ENCODE results near the gene RBP2. TPM values are rescaled to one million over a fixed set of nuclear protein-coding genes. Genes with fewer than 3 reads are reported as not detected.

Gene RBP2
- polyA plus RNA-seq, 2 of the 4 experiments (the other 2 are of a cell fraction): not detected

DNA sequence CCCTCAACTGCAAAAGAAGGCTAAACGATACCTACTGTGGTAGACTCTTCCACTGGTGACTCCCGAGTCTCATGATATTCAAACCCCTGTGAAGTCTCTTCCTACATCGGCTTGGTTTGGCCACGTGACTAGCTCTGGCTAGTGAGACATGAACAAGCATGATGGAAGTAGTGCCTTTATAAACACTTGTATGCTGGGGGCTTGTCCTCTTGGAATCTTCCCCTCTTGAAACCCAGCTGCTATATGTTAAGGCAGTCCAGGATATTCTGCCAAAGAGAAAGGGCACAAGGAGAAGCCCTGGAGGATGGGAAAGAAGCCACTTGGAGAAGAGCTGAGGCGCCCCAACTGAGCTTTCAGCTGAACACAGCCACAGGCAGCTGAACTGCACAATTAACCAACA is 46.9 kb upstream of the RBP2 start:
- no peak overlapping the region for H3K27ac ChIP-seq
- no peak for DNase-seq (ENCODE audit: low read depth in 1 of 2, low spot score in 1 of 2)
- TF ChIP-seq, protein P1, sequence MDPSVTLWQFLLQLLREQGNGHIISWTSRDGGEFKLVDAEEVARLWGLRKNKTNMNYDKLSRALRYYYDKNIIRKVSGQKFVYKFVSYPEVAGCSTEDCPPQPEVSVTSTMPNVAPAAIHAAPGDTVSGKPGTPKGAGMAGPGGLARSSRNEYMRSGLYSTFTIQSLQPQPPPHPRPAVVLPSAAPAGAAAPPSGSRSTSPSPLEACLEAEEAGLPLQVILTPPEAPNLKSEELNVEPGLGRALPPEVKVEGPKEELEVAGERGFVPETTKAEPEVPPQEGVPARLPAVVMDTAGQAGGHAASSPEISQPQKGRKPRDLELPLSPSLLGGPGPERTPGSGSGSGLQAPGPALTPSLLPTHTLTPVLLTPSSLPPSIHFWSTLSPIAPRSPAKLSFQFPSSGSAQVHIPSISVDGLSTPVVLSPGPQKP (IDR thresholded peaks at IDR 0.05; ENCODE audit: low read depth, low read length): no peak
- TF ChIP-seq GATA3 (IDR thresholded peaks at IDR 0.05; ENCODE audit: borderline replicate concordance): no peak
- no peak for TF ChIP-seq NPAS2 (CRISPR knock-in tag; IDR thresholded peaks at IDR 0.05; ENCODE audit: borderline replicate concordance)
- TF ChIP-seq MAZ (IDR thresholded peaks at IDR 0.05; ENCODE audit: borderline replicate concordance, low read depth, low read length): no peak
- no peak for TF ChIP-seq POLR2A (IDR thresholded peaks at IDR 0.05; ENCODE audit: low read length)
- TF ChIP-seq, protein P2, sequence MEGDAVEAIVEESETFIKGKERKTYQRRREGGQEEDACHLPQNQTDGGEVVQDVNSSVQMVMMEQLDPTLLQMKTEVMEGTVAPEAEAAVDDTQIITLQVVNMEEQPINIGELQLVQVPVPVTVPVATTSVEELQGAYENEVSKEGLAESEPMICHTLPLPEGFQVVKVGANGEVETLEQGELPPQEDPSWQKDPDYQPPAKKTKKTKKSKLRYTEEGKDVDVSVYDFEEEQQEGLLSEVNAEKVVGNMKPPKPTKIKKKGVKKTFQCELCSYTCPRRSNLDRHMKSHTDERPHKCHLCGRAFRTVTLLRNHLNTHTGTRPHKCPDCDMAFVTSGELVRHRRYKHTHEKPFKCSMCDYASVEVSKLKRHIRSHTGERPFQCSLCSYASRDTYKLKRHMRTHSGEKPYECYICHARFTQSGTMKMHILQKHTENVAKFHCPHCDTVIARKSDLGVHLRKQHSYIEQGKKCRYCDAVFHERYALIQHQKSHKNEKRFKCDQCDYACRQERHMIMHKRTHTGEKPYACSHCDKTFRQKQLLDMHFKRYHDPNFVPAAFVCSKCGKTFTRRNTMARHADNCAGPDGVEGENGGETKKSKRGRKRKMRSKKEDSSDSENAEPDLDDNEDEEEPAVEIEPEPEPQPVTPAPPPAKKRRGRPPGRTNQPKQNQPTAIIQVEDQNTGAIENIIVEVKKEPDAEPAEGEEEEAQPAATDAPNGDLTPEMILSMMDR (IDR thresholded peaks at IDR 0.05): no peak
- TF ChIP-seq POLR2AphosphoS2 (conservative IDR thresholded peaks at IDR 0.05; ENCODE audit: low read length): no peak
- no peak for TF ChIP-seq HEYL (CRISPR knock-in tag; IDR thresholded peaks at IDR 0.05)
- TF ChIP-seq ZFP36 (IDR thresholded peaks at IDR 0.05; ENCODE audit: borderline replicate concordance, partially characterized antibody): no peak
- TF ChIP-seq FOSL2 (IDR thresholded peaks at IDR 0.05): no peak
- TF ChIP-seq FOSL2 (CRISPR knock-in tag; IDR thresholded peaks at IDR 0.05): no peak
- TF ChIP-seq HOXB5 (CRISPR knock-in tag; IDR thresholded peaks at IDR 0.05): no peak
- TF ChIP-seq FOSB (CRISPR knock-in tag; IDR thresholded peaks at IDR 0.05): no peak
- TF ChIP-seq RARB (CRISPR knock-in tag; IDR thresholded peaks at IDR 0.05): no peak
- TF ChIP-seq EHF (CRISPR knock-in tag; IDR thresholded peaks at IDR 0.05): no peak
- H3K4me3 ChIP-seq: no peak overlapping the region
- no peak for ATAC-seq
- WGBS (ENCODE audit: missing lambda C conversion rate): 34% methylated on average over 5 of the region's 5 CpGs
- FAIRE-seq: no peak
- no peak overlapping the region for H3K4me2 ChIP-seq
- H3K4me1 ChIP-seq: no peaks in the 10 kb centered on the region
- ChIA-PET POLR2A (no interaction called here), CTCF (interaction anchor here (1.0 kb wide), 1 partner anchor 19 kb away, joined by 3 read pairs; no protein-coding TSS in a partner anchor)
- no peaks in the 10 kb centered on the region for H3K9me3 ChIP-seq

DNA sequence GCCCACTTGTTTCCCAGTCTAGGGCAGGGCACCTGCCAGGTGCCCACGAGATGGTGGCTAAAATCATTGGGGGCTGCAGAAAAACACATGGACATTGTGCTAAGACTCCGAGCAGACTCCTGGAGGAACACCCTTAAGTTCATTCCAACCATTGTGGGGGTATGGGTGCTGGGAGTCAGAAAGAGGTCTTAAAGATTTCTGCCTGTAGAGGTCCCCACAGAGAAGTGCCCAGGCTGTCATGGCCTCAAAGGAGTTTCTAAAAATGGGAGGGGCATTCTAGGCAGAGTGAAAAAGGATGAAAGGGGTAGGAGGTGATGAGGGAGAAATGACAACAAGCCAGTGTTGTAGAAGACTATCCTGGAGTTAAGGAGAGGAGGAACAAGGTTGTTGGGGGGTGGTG is 46.1 kb upstream of the RBP2 start:
- Histone ChIP-seq H3K4me1 (no peaks in the 10 kb centered on the region), H3K27ac (no peak overlapping the region), H3K4me2 (no peak overlapping the region), H3K9me3 (no peaks in the 10 kb centered on the region), H3K4me3 (no peak overlapping the region)
- no peak for DNase-seq (ENCODE audit: low read depth in 1 of 2, low spot score in 1 of 2)
- FAIRE-seq: no peak
- TF ChIP-seq NPAS2 (CRISPR knock-in tag; IDR thresholded peaks at IDR 0.05; ENCODE audit: borderline replicate concordance) (no peak), FOSL2 (IDR thresholded peaks at IDR 0.05) (no peak), FOSL2 (CRISPR knock-in tag; IDR thresholded peaks at IDR 0.05) (no peak), PHF8 (IDR thresholded peaks at IDR 0.05; ENCODE audit: borderline replicate concordance, low read depth) (no peak), FOSB (CRISPR knock-in tag; IDR thresholded peaks at IDR 0.05) (no peak), CHD4 (IDR thresholded peaks at IDR 0.05; ENCODE audit: borderline replicate concordance) (no peak), KDM5A (IDR thresholded peaks at IDR 0.05) (no peak), NFE2L2 (conservative IDR thresholded peaks at IDR 0.05; ENCODE audit: low read length) (no peak), SREBF2 (IDR thresholded peaks at IDR 0.05) (no peak), TFCP2L1 (CRISPR knock-in tag; IDR thresholded peaks at IDR 0.05) (no peak)
- TF ChIP-seq, protein P2 (IDR thresholded peaks at IDR 0.05): no peak
- TF ChIP-seq, protein P3, sequence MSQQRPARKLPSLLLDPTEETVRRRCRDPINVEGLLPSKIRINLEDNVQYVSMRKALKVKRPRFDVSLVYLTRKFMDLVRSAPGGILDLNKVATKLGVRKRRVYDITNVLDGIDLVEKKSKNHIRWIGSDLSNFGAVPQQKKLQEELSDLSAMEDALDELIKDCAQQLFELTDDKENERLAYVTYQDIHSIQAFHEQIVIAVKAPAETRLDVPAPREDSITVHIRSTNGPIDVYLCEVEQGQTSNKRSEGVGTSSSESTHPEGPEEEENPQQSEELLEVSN (IDR thresholded peaks at IDR 0.05; ENCODE audit: borderline replicate concordance, low read depth): no peak
- 0% methylated on average over 2 of the region's 2 CpGs for WGBS (ENCODE audit: missing lambda C conversion rate)
- CTCF ChIA-PET: no interaction called here
- no peak for ATAC-seq
- POLR2A ChIA-PET: no interaction called here
